Measurements from ENCODE around the gene HIC2.
"Not testable (repeated sequence)": the region's sequence is repeated elsewhere in the genome, so short reads cannot be mapped to it uniquely, and the experiment has no call there.

Gene HIC2

GRCh38 chr22:21493789-21494782 is 76.9 kb downstream of the HIC2 start:
- not testable (repeated sequence) for DNase-seq (ENCODE audit: low spot score)

GRCh38 chr22:21497984-21498383 is 80.8 kb downstream of the HIC2 start:
- not testable (repeated sequence) for DNase-seq (ENCODE audit: low spot score)

- not testable (repeated sequence) for DNase-seq (ENCODE audit: low spot score)
These were observed 81.3 kb downstream of the HIC2 start for GRCh38 chr22:21498489-21498888.

- not testable (repeated sequence) for DNase-seq (ENCODE audit: low spot score)
These were observed 82.7 kb downstream of the HIC2 start for GRCh38 chr22:21499623-21500506.

Measured in hepatic stellate cell (primary cell).